Measurements from ENCODE around the gene CARD10. TPM values are rescaled to one million over a fixed set of nuclear protein-coding genes. Genes with fewer than 3 reads are reported as not detected.
A peak's percentile ranks its signal among the peaks of the same experiment; 100 is the strongest.

CARD10 gene
- total and polyA plus RNA-seq, 2 of the 13 experiments (the other 11 are each of a cell fraction or from before 2014, with no cell fraction given): 35.2 to 55.8 TPM

GRCh38 chr22:37535159-37535558 lies 15.9 kb upstream of the CARD10 start (continued):
- TF ChIP-seq BRCA1 (CRISPR knock-in tag; IDR thresholded peaks at IDR 0.05): no peak
- TF ChIP-seq HOXD1 (CRISPR knock-in tag; IDR thresholded peaks at IDR 0.05): no peak
- TF ChIP-seq ZBED4 (CRISPR knock-in tag; IDR thresholded peaks at IDR 0.05; ENCODE audit: borderline replicate concordance): no peak
- no peak for TF ChIP-seq ASH2L (IDR thresholded peaks at IDR 0.05; ENCODE audit: insufficient read length, low read depth, low read length)
- TF ChIP-seq ZNF709 (CRISPR knock-in tag; IDR thresholded peaks at IDR 0.05): no peak
- TF ChIP-seq NFRKB (IDR thresholded peaks at IDR 0.05): no peak
- no peak for TF ChIP-seq RAD21 (CRISPR knock-in tag; IDR thresholded peaks at IDR 0.05)
- TF ChIP-seq SMAD3 (CRISPR knock-in tag; IDR thresholded peaks at IDR 0.05): no peak
- no peak for TF ChIP-seq ATAD3A (CRISPR knock-in tag; IDR thresholded peaks at IDR 0.05)
- TF ChIP-seq KAT7 (CRISPR knock-in tag; IDR thresholded peaks at IDR 0.05; ENCODE audit: borderline replicate concordance): no peak
- TF ChIP-seq ZBTB10 (CRISPR knock-in tag; IDR thresholded peaks at IDR 0.05; ENCODE audit: borderline replicate concordance): no peak
- TF ChIP-seq ZNF121 (CRISPR knock-in tag; IDR thresholded peaks at IDR 0.05): peak; percentile 86
- no peak for TF ChIP-seq DDIT3 (CRISPR knock-in tag; IDR thresholded peaks at IDR 0.05)
- TF ChIP-seq RXRA (CRISPR knock-in tag; IDR thresholded peaks at IDR 0.05): no peak
- no peak for TF ChIP-seq KLF11 (CRISPR knock-in tag; IDR thresholded peaks at IDR 0.05)
- TF ChIP-seq MYNN (CRISPR knock-in tag; IDR thresholded peaks at IDR 0.05; ENCODE audit: low read depth): no peak
- no peak for TF ChIP-seq ZNF3 (CRISPR knock-in tag; IDR thresholded peaks at IDR 0.05)
- no peak for TF ChIP-seq NFYB (CRISPR knock-in tag; IDR thresholded peaks at IDR 0.05)
- no peak for TF ChIP-seq MIER3 (CRISPR knock-in tag; IDR thresholded peaks at IDR 0.05; ENCODE audit: borderline replicate concordance)
- no peak for TF ChIP-seq CSRNP2 (CRISPR knock-in tag; conservative IDR thresholded peaks at IDR 0.05; ENCODE audit: low read depth)
- no peak for TF ChIP-seq YEATS2 (CRISPR knock-in tag; IDR thresholded peaks at IDR 0.05; ENCODE audit: borderline replicate concordance)
- no peak for TF ChIP-seq ZNF317 (CRISPR knock-in tag; IDR thresholded peaks at IDR 0.05)
- no peak for TF ChIP-seq HNRNPUL1 (IDR thresholded peaks at IDR 0.05; ENCODE audit: low read depth, low read length)
- no peak for TF ChIP-seq ZNF501 (CRISPR knock-in tag; IDR thresholded peaks at IDR 0.05)
- TF ChIP-seq ZNF7 (CRISPR knock-in tag; IDR thresholded peaks at IDR 0.05): no peak
- TF ChIP-seq GATA4 (IDR thresholded peaks at IDR 0.05; ENCODE audit: borderline replicate concordance, low read depth): no peak

Data from HepG2 (cell line).